HG02623 (cell line): ENCODE measurements around the gene GJD3.
"Not testable (repeated sequence)": the region's sequence is repeated elsewhere in the genome, so short reads cannot be mapped to it uniquely, and the experiment has no call there.

Experiments
- ATAC-seq: cut with Tn5 transposase; IDR thresholded peaks from one replicate; pipeline ENCODE4 v1.9.1; 2021; ENCODE audit warnings: moderate library complexity; ENCODE audit not compliant: unreplicated experiment

The GJD3 gene, protein sequence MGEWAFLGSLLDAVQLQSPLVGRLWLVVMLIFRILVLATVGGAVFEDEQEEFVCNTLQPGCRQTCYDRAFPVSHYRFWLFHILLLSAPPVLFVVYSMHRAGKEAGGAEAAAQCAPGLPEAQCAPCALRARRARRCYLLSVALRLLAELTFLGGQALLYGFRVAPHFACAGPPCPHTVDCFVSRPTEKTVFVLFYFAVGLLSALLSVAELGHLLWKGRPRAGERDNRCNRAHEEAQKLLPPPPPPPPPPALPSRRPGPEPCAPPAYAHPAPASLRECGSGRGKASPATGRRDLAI

DNA sequence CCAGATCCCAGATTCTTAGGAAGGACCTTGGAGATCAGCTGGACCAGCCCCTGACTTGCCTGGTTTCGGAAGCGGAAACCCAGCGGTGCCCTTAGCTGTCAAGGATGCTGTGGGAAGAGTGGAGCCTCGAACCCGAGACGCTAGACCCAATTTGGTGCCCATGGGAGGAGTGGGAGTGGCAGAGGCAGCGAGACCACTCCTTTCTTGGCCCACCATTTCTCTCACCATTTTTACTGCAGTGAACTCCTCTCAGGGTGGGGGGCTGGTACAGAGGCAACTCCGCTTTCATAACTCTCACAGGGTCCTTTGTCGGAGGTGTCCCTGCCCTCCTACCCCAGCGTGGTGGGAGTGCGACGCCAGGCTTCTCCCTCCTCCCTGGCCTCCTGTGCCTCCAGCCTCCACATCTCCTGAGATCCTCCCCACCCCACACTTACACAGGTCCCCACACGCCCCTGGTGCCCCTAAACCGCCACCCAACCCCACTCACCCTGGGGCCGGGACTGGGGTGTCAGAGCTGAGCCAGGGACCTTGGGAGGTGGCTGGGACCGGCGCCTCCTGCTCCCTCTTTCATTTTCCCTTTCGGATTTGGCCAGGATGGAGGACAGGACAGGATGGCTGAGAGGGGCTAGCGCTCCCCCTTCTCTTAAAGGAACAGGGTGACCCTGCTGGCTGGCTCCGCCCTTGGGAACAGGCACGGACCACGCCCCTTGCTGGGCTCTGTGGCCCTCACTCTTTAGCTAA lies at the start of gene GJD3:
Gene GJD3, minus strand, starts transcription at position 617 of the 741 bp plus-strand sequence. CDS start 922 bp downstream, outside the sequence.
- no peak for ATAC-seq

DNA sequence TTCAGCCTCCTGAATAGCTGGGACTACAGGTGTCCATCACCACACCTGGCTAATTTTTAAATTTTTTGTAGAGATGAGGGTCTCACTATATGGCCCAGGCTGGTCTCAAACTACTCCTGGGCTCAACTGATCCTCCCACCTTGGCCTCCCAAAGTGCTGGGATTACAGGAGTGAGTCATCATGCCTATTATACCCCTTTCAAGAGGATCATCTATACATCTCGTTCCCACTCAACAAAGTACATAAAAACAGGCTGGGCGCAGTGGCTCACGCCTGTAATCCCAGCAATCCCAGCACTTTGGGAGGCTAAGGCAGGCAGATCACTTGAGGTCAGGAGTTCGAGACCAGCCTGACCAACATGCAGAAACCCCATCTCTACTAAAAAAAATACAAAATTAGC lies 49.8 kb upstream of the GJD3 start:
- ATAC-seq: not testable (repeated sequence)

DNA sequence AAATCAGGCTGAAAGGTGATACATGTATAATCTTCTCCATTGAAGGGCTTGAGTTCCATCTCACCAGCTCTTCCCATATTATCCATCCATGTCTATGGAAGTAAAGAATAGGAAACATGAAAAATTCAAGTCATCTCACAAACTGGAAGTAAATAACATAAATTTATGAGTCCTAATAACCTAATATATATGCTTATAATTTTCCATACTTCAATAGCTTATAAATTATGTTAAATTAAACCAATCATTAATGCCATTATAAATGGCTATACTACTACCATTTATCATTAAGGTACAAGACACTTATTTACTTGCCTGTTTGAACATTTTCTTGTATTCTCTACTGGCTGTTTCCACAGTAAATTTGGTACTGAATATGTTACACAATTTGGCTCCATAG lies 48.3 kb upstream of the GJD3 start:
- ATAC-seq: no peak

DNA sequence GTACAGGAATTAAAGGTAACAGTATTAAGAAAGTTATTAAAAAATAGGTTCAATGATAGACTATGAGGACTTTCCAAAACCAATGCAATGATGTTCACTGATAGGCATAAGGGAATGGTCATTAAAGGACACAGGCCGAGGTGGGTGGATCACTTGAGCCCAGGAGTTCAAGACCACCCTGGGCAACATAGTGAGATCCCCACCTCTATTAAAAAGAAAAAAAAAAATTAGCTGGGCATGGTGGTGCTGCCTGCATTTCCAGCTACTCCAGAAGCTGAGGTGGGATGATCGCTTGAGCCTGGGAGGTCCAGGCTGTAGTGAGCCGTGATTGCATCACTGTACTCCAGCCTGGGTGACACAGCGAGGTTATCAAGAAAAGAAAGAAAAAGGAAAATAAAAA lies 47.3 kb upstream of the GJD3 start:
- ATAC-seq: no peak

DNA sequence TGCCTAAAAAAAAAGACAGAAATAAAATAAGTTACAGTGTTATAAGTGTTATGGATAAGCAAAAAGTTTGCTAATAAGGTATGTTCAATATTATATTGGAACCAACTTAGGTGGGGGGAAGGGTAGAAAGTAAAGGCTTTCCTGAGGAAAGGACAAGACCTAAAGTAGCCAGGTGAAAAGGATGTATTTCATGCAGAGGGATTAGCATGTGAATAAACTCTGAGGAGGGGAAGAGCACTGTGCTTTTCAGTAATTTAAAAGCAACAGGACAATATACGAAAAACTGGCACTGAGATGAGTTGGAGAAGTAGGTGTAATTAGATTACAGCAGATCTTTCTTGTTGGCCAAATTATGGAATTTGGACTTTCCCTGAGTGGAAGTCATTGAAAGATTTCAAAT lies 45.5 kb upstream of the GJD3 start:
- ATAC-seq: no peak

DNA sequence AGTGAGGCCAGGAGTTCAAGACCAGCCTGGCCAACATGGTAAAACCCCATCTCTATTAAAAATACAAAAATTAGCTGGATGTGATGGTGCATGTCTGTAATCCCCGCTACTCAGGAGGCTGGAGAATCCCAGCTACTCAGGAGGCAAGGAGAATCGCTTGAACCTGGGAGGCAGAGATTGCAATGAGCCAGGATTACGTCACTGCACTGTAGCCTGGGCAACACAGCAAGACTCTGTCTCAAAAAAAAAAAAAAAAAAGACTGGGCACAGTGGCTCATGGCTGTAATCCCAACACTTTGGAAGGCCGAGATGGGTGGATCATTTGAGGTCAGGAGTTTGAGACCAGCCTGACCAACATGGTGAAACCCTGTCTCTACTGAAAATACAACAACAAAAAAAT lies 45.0 kb upstream of the GJD3 start:
- not testable (repeated sequence) for ATAC-seq

DNA sequence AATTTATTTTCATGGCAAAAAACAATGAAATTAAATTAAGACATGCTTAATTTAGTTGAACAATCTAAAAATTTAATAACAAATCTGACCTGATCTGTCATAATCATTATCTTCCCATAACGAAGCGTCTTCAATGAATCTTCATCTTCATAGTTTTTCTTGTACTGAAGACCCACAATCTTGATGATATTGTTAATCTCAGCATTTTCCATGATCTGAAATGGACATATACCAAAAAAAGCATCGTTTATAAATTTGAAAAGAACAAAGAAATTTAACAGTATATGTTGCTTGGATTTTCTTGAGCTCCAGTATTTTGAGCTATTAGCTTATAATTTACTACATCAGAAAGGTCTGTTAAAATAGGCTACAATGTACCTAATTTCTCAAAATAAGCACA lies 42.9 kb upstream of the GJD3 start:
- ATAC-seq: no peak

DNA sequence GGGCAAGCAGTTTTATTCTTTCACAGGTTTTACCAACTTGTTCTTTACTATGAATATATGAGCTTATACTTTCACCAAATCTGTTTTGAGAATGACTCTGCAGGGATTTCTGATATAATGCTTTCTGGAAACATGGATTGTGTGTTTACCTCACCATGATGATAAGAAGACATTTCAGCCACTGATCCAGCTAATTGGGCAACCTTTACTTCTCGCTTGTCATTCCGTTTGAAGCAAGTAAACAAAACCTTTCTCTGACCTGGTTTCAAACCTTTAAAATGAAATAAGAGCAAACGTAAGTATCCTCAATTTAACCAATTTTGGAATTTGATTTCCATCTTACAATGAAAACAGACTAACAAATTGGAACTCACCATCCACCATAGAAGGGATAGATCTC lies 39.5 kb upstream of the GJD3 start:
- no peak for ATAC-seq

DNA sequence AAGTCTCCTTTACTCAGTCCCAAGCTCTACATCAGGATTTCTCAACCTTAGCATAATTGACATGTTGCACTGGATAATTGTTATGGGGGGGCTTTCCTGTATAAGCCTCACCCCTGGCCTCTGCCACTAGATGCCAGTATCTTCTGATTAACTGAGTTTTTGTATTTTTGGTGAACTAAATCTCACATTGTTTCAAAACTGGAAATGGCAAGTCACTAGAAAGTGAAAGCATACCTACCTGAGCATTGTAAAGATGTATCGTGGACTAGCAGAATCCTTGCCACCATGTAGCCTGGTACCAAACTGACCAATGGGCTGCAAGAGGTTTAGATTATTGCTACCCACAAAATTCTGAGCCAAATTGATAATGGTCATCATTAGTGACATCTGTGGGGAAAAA lies 38.1 kb upstream of the GJD3 start:
- ATAC-seq: no peak

DNA sequence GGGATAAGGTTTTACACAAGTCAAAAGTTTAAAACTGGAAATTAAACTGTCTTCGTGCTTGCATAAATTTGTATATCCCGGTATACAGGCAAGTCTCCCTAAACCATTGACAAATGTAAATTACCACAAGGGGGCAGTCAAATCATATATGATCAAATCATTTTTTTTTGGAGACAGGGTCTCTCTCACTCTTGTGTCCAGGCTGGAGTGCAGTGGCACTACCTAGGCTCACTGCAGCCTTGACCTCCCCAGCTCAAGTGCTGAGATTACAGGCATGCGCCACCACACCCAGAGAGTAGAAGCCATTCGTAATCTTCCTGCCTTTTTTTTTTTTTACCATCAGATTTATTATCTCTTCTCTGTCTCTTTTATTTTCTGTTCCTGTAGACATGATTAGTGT lies 34.6 kb upstream of the GJD3 start:
- ATAC-seq: no peak

DNA sequence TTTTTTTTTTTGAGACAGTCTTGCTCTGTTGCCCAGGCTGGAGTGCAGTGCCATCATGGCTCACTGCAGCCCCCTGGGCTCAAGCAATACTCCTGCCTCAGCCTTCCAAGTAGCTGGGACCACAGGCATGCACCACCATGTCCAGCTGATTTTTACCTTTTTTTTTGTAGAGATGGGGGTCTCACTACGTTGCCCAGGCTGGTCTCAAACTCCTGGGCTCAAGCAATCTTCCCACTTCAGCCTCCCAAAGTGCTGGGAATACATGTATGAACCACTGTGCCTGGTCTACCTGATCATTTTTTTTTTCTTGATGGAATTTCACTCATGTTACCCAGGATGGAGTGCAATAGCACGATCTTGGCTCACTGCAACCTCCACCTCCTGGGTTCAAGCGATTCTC lies 22.0 kb upstream of the GJD3 start:
- ATAC-seq: not testable (repeated sequence)

DNA sequence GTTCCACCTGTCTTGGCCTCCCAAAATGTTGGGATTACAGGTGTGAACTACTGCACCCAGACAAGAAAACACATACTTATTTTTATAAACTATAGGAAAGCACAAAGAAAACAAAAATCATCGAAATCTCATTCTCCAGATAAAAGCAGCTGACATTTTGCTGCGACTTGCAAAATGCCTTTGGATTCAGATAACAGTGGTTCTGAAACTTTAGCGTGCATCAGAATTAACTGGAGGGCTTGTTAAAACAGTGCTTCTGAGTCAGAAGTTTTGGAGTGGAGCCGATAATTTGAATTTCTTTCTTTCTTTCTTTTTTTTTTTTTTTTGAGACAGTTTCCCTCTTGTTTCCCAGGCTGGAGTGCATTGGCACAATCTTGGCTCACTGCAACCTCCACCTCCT lies 17.7 kb upstream of the GJD3 start:
- ATAC-seq: no peak

DNA sequence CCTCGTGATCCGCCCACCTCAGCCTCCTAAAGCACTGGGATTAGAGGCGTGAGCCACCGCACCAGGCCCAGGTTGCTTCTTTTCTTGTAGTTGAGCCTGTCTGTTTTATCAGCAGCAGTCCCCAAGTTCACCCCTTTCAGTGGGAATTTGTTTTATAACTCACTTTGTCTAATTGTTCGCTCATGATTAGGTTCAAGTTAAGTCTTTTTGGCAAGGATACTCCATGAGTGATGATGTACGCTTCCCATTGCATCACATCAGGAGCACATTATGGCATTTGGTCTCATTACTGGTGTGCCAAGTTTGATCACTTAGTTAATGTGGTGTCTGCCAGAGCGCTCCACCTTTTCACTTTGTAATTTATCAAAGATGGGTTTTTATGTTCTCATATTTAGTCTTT lies 14.4 kb upstream of the GJD3 start:
- ATAC-seq: no peak

DNA sequence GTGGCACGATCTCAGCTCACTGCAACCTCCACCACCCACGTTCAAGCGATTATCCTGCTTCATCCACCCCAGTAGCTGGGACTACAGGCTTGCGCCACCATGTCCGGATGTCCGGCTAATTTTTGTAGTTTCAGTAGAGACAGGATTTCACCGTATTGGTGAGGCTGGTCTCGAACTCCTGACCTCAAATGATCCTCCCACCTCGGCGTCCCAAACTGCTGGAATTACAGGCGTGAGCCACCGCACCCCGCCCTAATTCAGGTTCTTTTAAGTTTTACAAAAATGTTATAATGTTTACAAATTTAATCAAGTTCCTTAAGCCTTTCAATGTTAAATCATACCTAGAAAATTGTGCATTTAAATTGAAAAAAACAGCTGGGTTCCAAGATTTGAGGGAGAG lies 13.3 kb upstream of the GJD3 start:
- ATAC-seq: no peak

DNA sequence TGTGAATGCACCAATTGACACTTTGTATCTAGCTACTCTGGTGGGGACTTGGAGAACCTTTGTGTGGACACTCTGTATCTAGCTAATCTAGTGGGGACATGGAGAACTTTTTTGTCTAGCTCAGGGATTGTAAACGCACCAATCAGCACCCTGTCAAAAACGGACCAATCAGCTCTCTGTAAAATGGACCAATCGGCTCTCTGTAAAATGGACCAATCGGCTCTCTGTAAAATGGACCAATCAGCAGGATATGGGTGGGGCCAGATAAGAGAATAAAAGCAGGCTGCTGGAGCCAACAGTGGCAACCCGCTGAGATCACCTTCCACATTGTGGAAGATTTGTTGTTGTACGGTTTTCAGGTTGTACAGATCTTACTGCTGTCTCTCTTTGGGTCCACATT lies 12.0 kb upstream of the GJD3 start:
- not testable (repeated sequence) for ATAC-seq

DNA sequence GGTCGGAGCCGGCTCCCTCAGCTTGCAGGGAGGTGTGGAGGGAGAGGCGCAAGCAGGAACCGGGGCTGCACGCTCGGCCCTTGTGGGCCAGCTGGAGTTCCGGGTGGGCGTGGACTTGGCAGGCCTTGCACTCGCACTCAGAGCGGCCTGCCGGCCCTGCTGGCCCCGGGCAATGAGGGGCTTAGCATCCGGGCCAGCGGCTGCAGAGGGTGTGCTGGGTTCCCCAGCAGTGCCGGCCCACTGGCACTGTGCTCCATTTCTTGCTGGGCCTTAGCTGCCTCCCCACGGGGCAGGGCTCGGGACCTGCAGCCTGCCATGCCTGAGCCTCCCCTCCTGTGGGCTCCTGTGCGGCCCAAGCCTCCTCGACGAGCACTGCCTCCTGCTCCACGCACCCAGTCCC lies 11.2 kb upstream of the GJD3 start:
- not testable (repeated sequence) for ATAC-seq

DNA sequence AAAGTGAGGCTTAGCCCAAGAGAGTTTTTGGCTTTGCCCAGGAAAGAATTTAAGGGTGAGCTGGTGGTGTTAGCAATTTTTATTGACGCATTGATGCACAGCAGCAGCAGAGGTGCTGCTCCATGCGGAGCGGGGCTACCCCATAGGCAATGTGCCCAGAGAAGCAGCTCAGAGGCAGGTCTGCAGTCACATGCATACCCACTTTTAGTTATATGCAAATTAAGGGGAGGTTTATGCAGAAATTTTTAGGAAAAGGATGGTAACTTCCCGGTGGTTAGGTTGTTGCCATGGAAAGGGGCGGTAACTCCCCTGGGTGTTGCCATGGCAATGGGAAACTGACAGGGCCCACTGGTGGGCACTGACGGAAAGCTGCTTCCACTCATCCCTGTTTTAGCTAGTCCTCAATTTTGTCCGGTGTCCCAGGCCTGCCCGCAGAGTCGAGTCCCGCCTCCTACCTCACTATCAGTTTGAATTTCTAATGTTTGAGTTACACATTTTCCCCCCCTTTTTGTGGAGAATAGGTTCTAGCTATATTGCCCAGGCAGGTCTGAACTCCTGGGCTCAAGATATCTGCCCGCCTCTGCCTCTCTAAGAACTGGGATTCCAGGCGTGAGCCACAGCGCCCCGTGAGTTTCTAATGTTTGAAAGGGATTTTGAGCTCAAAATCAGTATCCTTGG lies 10.4 kb upstream of the GJD3 start:
- no peak for ATAC-seq

DNA sequence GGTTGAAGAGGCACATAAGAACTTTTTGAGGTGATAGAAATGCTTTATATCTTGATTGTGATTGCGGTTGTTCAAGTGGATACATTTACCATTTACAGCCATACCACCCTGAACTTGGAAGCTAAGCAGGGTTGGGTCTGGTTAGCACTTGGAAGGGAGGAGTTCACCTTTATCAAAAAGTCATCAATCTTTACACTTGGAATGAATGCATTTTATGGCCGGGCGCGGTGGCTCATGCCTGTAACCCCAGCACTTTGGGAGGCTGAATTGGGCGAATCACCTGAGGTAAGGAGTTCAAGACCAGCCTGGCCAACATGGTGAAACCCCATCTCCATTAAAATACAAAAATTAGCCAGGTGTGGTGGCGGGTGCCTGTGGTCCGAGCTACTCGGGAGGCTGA lies 9.5 kb upstream of the GJD3 start:
- ATAC-seq: no peak

DNA sequence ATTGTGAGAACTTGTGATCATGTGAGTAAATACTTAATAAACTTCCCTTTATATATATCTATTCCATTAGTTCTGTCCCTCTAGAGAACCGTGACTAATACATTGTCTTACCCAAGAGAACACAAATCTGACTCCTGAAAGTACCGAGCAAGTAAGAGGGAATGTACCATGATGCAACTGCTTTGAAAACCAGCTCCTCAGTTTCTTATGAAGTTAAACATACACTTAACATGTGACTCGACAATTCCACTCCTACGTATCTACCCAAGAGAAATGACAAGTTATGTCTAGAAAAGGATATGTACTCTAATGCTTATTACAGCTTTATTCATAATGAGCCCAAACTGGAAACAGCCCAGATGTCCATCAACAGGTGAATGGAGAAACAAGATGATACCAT lies 8.8 kb upstream of the GJD3 start:
- no peak for ATAC-seq

DNA sequence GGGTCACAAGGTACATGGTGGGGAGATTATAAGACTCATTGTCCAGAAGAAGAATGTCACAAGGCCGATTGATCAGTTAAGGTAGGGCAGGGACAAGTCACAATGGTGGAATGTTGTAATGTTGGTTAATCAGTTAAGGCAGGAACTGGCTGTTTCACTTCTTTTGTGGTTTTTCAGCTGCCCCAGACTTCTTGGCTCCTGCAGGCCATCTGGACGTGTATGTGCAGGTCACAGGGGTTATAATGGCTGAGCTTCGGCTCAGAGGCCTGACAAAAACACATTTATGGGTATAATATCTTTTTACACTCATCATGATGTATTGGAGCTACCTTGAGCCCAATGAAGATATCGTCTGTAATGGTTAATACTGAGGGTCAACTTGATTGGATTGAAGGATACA lies 8.1 kb upstream of the GJD3 start:
- ATAC-seq: not testable (repeated sequence)

DNA sequence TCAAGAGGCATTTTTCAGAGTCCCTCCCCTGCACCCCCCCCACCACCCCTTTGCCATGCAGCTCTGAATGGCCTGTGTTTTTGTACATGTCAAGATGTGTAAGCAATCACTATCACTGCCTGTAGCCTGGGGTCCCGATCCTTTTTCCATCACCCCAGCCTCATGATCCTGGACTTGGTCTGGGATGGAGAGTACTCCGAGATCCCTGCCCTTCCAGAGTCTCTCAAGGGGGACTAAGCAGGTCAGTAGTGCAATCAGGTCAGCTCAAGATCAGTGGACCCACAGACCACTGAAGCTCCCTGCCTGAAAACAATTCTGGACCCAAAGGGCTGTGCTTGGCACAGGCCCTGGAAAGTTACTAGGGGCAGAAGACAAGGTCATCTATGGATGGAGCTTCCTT lies 7.5 kb upstream of the GJD3 start:
- ATAC-seq: no peak

DNA sequence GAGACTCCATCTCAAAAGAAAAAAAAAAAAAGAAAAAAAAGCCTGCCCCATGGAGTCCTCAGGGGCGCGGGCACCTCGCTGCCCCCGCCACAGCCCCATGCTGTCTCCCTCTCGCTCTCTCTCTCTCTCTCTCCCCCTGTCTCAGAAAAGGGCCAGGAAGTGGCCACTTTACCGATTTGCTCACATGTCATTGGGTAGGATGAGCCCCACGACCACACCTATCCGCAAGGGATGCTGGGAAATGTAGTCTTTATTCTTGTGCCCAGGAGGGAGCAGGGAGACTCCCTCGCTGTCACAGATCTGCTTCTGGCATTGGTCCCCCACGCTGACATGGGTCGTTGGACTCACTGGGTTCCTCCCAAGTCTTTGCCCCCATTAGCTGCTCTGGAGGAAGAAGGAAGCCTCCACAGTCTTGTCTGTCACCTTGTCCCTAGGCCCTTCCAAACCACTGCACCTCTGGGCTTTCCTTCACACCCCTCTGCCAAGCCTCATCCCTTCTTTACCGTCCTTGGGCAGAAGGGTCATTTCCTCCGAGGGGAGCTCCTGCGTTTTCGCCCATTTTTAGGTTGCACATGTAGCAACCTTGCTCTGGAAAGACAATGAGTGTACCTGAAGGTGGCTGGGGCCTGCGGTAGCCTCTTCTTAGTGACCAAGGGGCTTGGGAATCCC lies 6.9 kb upstream of the GJD3 start:
- no peak for ATAC-seq
